ENCODE data around the gene BMP6.

DNA sequence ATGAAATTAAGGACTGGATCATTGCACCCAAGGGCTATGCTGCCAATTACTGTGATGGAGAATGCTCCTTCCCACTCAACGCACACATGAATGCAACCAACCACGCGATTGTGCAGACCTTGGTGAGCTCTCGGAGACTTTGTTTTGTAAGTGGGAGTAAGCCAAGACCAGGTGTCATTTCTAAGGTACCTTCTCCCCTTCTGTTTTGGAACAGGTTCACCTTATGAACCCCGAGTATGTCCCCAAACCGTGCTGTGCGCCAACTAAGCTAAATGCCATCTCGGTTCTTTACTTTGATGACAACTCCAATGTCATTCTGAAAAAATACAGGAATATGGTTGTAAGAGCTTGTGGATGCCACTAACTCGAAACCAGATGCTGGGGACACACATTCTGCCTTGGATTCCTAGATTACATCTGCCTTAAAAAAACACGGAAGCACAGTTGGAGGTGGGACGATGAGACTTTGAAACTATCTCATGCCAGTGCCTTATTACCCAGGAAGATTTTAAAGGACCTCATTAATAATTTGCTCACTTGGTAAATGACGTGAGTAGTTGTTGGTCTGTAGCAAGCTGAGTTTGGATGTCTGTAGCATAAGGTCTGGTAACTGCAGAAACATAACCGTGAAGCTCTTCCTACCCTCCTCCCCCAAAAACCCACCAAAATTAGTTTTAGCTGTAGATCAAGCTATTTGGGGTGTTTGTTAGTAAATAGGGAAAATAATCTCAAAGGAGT is 154.2 kb downstream of the BMP6 start:
- TF ChIP-seq, protein P1, sequence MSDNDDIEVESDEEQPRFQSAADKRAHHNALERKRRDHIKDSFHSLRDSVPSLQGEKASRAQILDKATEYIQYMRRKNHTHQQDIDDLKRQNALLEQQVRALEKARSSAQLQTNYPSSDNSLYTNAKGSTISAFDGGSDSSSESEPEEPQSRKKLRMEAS (IDR thresholded peaks at IDR 0.05; ENCODE audit: low read depth, low read length) = no peak
- TF ChIP-seq ZNF274 (IDR thresholded peaks at IDR 0.05; ENCODE audit: insufficient read depth, insufficient read length) = no peak
- TF ChIP-seq, protein P2, sequence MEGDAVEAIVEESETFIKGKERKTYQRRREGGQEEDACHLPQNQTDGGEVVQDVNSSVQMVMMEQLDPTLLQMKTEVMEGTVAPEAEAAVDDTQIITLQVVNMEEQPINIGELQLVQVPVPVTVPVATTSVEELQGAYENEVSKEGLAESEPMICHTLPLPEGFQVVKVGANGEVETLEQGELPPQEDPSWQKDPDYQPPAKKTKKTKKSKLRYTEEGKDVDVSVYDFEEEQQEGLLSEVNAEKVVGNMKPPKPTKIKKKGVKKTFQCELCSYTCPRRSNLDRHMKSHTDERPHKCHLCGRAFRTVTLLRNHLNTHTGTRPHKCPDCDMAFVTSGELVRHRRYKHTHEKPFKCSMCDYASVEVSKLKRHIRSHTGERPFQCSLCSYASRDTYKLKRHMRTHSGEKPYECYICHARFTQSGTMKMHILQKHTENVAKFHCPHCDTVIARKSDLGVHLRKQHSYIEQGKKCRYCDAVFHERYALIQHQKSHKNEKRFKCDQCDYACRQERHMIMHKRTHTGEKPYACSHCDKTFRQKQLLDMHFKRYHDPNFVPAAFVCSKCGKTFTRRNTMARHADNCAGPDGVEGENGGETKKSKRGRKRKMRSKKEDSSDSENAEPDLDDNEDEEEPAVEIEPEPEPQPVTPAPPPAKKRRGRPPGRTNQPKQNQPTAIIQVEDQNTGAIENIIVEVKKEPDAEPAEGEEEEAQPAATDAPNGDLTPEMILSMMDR (IDR thresholded peaks at IDR 0.05 in 2 of 3, conservative IDR thresholded peaks at IDR 0.05 in 1 of 3; ENCODE audit: control insufficient read depth in 2 of 3, extremely low read depth in 1 of 3, insufficient read depth in 1 of 3, low read depth in 3 of 3, low read length in 3 of 3) = no peak
- no peak for TF ChIP-seq RELA (IDR thresholded peaks at IDR 0.05; ENCODE audit: borderline replicate concordance, partially characterized antibody)
- no peak for TF ChIP-seq EZH2 (IDR thresholded peaks at IDR 0.05; ENCODE audit: borderline replicate concordance, control insufficient read depth, low read depth, low read length)
- no peak for TF ChIP-seq IKZF2 (IDR thresholded peaks at IDR 0.05)
- no peak for TF ChIP-seq TCF12 (IDR thresholded peaks at IDR 0.05; ENCODE audit: low read depth, low read length)
- TF ChIP-seq JUNB (IDR thresholded peaks at IDR 0.05) = no peak
- no peak for TF ChIP-seq CEBPB (IDR thresholded peaks at IDR 0.05; ENCODE audit: borderline replicate concordance in 1 of 2, low read depth in 2 of 2, low read length in 2 of 2)
- peak; percentile 28 for TF ChIP-seq POLR2A (IDR thresholded peaks at IDR 0.05; ENCODE audit: low read depth, low read length)
- TF ChIP-seq EP300 (IDR thresholded peaks at IDR 0.05; ENCODE audit: borderline replicate concordance in 1 of 2, control insufficient read depth in 1 of 2, low read depth in 2 of 2, low read length in 2 of 2) = no peak
- no peak for TF ChIP-seq FOS (IDR thresholded peaks at IDR 0.05; ENCODE audit: borderline replicate concordance, extremely low read depth, insufficient read length)
- no peak for TF ChIP-seq RBBP5 (conservative IDR thresholded peaks at IDR 0.05)
- no peak for TF ChIP-seq BCL3 (IDR thresholded peaks at IDR 0.05; ENCODE audit: borderline replicate concordance, insufficient read depth, low read depth, low read length, poor library complexity, severe bottlenecking)
